MG63 (cell line): ENCODE data around the gene IMPACT. TPM values are rescaled to one million over a fixed set of nuclear protein-coding genes. Genes with fewer than 3 reads are reported as not detected.

Experiments
- DNase-seq: peaks from one replicate; pipeline ENCODE4 v3.0.0-alpha.2; 2020
- H3K27me3 ChIP-seq: fragments of 250-450 bp; sonication (Bioruptor Pico); 2 replicates; pipeline ENCODE4 v1.5.1; 2020; ENCODE audit warnings: mild to moderate bottlenecking, moderate library complexity
- H3K36me3 ChIP-seq: fragments of 250-450 bp; sonication (Bioruptor Pico); 2 replicates; pipeline ENCODE4 v1.5.1; 2020; ENCODE audit warnings: mild to moderate bottlenecking, moderate library complexity
- H3K4me3 ChIP-seq: fragments of 250-450 bp; sonication (Bioruptor Pico); 2 replicates; pipeline ENCODE4 v1.5.1; 2020; ENCODE audit warnings: mild to moderate bottlenecking, moderate library complexity
- H3K9me3 ChIP-seq: fragments of 250-450 bp; sonication (Bioruptor Pico); 2 replicates; pipeline ENCODE4 v1.5.1; 2020; ENCODE audit warnings: mild to moderate bottlenecking, moderate library complexity
- total RNA-seq: library from RNA; depleted of rRNA; stranded (reverse); fragments of >200 nt; shearing (Covaris generic); gene quantifications from 2 replicates; pipeline ENCODE4 v1.2.3, GENCODE V29; 2014; ENCODE audit warnings: low replicate concordance; rRNA removed

The IMPACT gene, protein sequence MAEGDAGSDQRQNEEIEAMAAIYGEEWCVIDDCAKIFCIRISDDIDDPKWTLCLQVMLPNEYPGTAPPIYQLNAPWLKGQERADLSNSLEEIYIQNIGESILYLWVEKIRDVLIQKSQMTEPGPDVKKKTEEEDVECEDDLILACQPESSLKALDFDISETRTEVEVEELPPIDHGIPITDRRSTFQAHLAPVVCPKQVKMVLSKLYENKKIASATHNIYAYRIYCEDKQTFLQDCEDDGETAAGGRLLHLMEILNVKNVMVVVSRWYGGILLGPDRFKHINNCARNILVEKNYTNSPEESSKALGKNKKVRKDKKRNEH
- 21.8 and 26.1 TPM in 2 replicates for total RNA-seq

DNA sequence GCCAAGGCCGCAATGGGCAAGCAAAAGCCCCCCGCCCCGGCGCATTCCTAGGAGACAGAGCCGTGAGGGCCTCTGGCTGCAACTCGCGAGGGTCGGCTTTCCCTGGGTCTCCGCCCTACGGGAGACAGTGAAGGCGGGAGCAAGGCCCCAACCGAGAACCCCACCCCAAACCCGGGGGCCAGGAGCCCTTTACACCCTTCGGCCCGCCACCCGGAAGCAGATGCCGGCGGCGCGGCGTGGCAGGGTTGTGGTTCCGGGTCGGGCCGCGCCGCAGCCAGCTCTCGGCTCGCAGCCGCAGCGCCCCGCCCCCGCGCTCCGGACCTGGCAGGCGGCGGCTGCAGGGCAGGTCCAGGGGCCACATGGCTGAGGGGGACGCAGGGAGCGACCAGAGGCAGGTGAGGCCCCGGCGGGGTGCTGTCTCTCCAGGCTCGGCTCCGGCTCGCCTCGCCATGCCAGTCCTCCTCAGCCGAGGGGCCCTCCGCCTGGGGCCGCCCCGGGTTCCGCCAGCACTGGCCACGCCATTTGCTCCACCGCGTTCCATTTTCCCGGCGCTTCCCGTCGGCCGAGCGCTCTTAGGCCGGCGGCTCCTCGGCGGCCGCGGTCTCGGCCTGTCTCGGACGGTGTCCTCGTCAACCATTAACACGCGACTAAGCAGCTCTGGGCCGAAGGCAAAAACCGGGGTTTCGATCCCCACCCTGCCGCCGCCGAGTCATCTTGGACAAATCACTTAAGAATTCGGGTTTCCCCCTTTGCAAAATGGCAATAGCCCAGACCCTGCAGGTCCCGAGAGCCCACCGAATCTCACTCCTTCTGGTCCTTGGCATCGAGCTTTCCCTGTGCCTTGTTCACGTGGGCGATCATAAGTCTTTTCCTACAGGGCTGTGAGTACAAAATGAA, at the start of gene IMPACT:
Gene IMPACT (plus strand): TSS at position 273 of the 897 bp plus-strand sequence. CDS start 87 bp downstream, at position 360.
- DNase-seq, result peak; percentile 91
- Histone ChIP-seq H3K4me3 (peak within 1 kb of the TSS; percentile 92), H3K9me3 (no peaks in the 10 kb centered on the region), H3K27me3 (no peaks in the 10 kb centered on the region), H3K36me3 (peaks cover 13% of the 10 kb centered on the region)

DNA sequence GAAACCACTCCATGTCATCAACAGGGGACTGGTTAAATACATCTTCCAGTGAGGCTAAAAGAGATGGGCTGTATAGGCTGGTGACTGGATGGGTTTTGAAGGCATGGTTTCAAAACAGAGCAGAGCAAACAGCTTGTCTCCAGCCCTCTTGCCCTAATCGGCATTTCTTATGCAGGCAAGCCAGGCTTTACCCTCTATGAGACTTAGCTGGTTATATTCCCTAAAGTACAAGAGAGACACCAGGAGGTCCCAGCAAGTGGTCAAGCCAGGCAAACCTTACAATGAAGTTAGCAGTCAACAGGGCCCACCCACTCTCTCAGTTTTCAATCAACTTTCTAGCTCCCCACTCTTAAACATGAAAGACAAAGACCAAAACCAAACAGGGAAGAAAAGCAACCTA, 47.9 kb upstream of the IMPACT start:
- Histone ChIP-seq H3K9me3 (no peaks in the 10 kb centered on the region), H3K36me3 (no peaks in the 10 kb centered on the region), H3K4me3 (no peak overlapping the region), H3K27me3 (no peaks in the 10 kb centered on the region)
- no peak for DNase-seq

DNA sequence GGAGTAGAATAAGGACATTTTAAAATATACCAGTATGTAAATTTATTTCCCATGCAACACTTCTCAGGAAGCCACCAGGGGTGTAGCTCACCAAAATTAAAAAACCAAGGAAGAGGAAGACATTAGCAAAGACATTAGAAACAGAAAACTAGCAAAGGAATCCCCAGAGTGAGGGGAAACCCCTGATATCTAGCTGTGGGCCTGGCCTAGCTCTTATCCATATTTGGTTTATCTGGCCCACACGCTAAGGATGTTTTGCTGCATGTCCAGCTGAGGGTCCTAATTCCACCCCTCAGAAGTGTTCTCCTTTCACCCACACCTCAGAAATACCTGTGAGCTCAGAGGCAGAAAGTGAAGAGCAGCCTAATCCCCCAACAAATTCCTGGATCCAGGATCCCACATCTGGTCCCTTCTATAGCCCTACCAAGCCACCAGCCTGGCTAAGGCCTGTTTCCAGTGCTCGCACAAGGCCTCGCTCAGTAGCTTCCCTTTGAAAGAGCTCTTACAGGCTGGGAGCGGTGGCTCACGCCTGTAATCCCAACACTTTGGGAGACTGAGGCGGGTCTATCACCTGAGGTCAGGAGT, 46.2 kb upstream of the IMPACT start:
- H3K4me3 ChIP-seq, result no peak overlapping the region
- no peaks in the 10 kb centered on the region for H3K36me3 ChIP-seq
- H3K9me3 ChIP-seq, result no peaks in the 10 kb centered on the region
- H3K27me3 ChIP-seq, result no peaks in the 10 kb centered on the region
- no peak for DNase-seq

DNA sequence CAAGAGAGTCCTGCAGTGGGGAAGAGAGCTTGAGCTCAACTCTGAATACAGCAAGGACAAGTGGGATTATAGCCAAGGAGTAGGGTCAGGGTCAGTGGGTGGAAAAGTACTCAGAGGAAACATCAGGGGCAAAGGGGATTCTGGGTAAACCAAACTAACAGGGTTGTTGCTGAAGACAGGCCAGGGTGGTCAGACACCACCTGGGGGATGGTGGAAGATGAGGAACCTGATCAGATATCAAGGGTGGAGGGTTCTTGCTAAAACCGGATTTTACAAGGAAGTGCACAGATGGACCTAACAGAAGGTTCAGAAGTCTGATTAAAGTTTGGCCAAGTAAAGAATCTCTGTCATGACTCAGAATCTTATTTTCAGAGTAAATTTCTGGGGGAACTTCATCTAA, 45.3 kb upstream of the IMPACT start:
- DNase-seq, result no peak
- Histone ChIP-seq H3K27me3 (no peaks in the 10 kb centered on the region), H3K9me3 (no peaks in the 10 kb centered on the region), H3K36me3 (no peaks in the 10 kb centered on the region), H3K4me3 (no peak overlapping the region)

DNA sequence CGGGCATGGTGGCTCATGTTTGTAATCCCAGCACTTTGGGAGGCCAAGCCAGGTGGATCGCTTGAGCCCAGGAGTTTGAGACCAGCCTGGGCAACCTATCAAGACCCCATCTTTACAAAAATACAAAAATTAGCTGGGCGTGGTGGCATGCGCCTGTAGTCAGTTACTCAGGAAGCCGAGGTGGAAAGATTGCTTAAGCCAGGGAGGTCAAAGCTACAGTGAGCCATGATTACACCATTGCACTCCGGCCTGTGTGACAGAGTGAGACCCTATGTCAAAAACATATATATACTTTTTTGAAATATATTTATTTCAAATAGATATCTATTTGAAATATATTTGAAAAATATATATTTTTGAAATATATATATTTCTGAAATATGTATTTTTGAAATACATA, 39.8 kb upstream of the IMPACT start:
- H3K27me3 ChIP-seq, result no peaks in the 10 kb centered on the region
- H3K36me3 ChIP-seq, result no peaks in the 10 kb centered on the region
- no peak for DNase-seq
- no peak overlapping the region for H3K4me3 ChIP-seq
- no peaks in the 10 kb centered on the region for H3K9me3 ChIP-seq

DNA sequence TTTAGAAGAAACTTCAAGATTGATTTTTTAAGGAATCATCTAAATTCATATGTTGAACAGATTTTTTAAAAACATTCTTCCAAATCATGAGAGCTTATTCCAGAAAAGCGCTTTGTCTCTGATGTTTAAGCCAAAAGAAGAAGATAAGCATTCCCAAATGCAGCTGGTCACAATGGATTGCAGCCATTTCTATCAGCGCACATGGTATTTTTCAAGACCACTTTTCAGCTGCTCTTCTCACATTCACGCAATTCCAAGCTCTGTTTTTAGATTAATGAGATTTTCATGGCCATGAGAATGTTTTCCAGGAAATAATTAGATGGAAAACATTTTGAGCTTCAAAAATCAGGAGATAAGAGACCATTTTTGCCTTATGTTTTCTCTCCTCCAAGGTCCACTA, 37.5 kb upstream of the IMPACT start:
- Histone ChIP-seq H3K27me3 (no peaks in the 10 kb centered on the region), H3K4me3 (no peak overlapping the region), H3K36me3 (no peaks in the 10 kb centered on the region), H3K9me3 (no peaks in the 10 kb centered on the region)
- DNase-seq, result no peak

DNA sequence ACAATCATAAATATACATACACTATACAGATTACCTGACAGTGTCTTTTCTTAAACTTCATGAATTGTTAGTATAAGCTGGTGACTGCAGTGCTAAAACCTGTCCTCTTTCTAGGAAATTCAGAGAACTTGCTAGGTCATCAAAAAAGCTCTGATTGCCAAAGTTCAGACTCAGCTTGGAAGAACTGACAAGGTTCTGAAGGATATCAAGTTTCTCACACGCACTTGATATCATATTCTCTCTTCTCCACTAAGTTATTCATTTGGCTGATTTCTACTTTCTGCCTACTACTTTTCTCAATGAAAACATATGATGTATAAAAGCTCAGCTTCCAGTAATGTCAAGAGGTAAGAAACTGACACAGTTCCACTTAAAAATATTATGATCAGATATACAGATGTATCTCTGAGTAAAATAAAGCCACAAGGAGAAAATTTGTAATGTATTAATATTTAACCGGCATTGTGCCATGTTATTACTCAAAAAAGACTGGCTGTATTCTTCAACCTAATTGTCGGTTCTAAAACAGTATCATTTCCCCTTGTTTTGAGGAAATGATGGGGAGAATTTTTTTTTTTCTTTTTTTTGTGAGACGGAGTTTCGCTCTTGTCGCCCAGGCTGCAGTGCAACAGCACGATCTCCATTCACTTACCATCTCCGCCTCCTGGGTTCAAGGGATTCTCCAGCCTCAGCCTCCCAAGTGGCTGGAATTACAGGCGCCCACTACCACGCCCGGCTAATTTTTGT, 31.2 kb upstream of the IMPACT start:
- Histone ChIP-seq H3K27me3 (no peaks in the 10 kb centered on the region), H3K36me3 (no peaks in the 10 kb centered on the region), H3K9me3 (no peaks in the 10 kb centered on the region), H3K4me3 (no peak overlapping the region)
- DNase-seq, result no peak

DNA sequence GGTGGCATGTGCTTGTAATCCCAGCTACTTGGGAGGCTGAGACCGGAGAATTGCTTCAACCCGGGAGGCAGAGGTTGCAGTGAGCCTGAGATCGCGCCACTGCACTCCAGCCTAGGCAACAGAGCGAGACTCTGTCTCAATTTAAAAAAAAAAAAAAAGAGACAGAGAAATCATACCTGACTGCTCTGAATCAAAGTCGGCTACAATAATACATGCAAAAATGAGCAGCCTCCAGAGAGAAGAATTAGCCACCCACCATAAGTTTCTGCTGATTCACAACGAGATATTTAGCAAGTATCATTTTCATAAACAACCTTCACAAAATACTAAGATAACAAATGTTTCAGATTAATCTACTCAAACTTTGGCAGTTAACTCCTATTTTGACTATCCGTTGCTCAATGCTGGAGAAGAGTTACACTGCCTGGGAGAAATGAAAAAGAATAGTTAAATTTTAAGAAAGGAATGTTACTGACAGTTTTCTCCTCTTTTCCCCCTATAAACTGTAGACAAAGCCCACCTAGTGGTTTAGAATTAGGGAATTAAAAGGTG, 30.3 kb upstream of the IMPACT start:
- no peak for DNase-seq
- no peaks in the 10 kb centered on the region for H3K36me3 ChIP-seq
- H3K4me3 ChIP-seq, result peak overlapping the region; percentile 73

DNA sequence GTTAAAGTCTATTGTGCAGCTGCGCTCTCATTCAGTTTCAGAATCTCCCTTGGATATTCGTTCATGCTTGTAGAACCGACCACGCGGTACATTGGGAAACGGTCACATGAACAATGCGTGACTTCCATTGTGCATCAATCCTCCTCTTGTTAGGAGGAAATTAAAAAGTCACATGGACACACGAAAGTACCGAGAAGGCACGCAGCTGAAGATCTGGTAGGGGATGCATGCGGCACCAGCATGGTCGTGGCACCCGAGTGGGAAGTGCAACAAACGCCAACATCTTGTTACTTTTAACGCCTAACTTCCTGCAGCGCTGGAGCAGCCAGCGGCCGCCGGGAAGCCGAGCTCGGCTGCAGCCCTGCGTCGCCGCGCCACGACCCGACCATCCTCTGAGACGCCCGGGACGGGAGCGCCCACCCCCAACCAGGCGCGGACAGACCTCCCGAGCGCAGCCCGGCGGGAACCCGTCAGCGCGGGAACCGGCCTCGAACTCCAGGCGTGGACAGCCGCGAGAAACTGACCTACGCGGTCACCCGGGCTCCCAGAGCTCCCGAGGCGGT, 29.3 kb upstream of the IMPACT start:
- Histone ChIP-seq H3K9me3 (no peaks in the 10 kb centered on the region), H3K27me3 (no peaks in the 10 kb centered on the region), H3K36me3 (no peaks in the 10 kb centered on the region), H3K4me3 (peak overlapping the region; percentile 73)
- peak; percentile 47 for DNase-seq

More for the DNA sequence above, 30.3 kb upstream of the IMPACT start:
- Histone ChIP-seq H3K27me3 (no peaks in the 10 kb centered on the region), H3K9me3 (no peaks in the 10 kb centered on the region)

DNA sequence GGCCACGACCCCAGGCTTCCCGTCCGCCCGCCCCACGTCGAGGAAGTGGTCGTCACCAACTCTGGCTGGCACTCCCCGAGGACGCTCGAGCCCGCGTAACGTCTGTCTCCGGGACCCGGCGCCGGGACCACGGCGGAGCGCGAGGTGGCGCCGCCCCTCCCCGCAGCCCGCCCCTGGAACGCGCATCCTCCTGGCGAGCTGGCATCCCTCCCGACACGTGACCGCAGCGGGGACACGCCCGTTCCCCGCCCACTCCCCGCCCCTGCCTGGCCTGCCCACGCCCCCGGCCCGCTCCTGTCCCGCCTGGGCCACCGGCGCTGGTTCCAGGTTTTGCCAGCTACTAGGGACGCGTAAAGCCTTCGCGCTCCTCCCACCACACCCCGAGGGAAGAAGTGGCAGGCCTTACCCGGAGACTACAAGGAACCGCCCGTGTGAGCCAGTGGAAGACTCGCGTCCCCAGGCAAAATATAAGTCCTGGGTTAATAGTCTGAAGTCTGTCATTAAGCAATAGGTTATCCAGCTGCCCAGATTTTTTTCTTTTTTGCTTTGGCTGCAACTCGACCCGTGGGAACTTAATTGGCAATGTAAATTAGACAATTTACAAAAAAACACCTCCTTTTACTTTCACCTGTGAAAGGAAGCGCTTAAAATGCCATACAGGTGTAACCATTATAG, 28.6 kb upstream of the IMPACT start, which contains the start of gene OSBPL1A:
Gene OSBPL1A (minus strand): TSS at position 131 of the 675 bp plus-strand sequence. CDS start 20,291 bp downstream, outside the sequence.
- Histone ChIP-seq H3K36me3 (no peaks in the 10 kb centered on the region), H3K9me3 (no peaks in the 10 kb centered on the region), H3K27me3 (no peaks in the 10 kb centered on the region), H3K4me3 (peak within 1 kb of the TSS; percentile 73)
- peak; percentile 92 for DNase-seq

DNA sequence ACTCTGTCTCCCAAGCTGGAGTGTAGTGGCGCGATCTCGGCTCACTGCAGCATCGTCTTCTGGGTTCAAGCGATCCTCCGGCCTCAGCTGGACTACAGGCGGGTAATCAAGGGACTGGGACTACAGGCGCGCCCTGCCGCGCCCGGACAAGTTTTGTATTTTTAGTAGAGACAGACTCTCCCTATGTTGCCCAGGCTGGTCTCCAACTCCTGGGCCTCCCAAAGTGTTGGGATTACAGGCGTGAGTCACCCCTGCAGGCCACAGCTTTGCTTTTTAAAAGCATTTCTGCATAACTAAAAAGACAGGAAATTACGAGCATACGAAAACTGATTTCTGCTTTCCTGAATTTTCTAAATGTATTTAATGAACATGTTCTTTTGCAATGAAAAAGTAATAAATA, 27.9 kb upstream of the IMPACT start:
- DNase-seq, result peak; percentile 88

DNA sequence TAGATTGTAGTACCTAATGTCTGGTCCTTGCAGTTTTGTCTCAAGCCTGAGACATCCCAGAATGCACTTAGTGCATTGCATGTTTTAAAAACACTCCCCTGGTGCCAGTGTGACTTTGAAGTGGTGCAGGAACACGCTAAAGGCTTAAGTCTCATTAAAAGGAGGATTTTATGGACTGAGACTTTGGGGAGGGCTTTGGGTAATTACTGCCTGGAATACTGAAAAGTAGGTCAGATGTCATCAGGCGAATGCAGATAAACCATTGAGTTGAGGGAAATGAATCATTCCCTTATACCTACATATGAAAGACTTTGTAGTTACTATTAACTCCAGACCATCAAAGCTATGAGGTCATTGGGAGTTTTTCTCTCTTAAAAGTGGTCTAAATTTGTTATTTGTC, 25.9 kb upstream of the IMPACT start:
- no peak for DNase-seq
- Histone ChIP-seq H3K9me3 (no peaks in the 10 kb centered on the region), H3K27me3 (no peaks in the 10 kb centered on the region), H3K36me3 (no peaks in the 10 kb centered on the region), H3K4me3 (no peak overlapping the region)

More for the DNA sequence above, 27.9 kb upstream of the IMPACT start:
- Histone ChIP-seq H3K4me3 (peak overlapping the region; percentile 73), H3K9me3 (no peaks in the 10 kb centered on the region), H3K36me3 (no peaks in the 10 kb centered on the region), H3K27me3 (no peaks in the 10 kb centered on the region)

DNA sequence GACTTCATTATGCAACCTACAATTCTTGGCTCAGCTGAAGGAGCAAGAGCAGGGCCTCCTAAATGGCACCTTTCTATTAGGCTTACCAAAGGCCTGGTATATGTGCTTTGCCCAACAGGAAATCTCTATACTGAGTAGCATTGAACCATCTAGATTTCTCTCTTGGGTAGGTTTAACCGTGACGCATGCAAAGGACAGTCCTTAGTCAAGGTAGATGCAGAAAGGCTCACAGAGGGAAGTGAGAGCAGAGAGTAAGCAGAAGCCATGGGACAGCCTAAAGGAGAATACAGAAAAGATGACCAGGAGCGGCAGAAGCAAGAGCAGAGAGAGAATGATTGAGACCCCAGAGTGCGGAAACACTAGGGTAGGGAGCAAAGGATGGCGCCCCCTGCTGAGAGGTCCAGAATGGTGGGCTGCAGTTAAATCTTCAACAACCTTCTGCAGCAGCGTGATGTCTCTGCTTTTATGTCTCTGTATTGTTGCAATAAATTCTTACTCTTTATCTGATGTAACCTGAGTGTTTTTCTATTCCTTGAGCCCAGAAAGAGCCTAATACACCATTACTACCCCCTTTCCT, 24.2 kb upstream of the IMPACT start:
- no peaks in the 10 kb centered on the region; the same call in 1 of the 2 replicates for H3K27me3 ChIP-seq
- H3K9me3 ChIP-seq, result no peaks in the 10 kb centered on the region
- H3K4me3 ChIP-seq, result no peak overlapping the region
- H3K36me3 ChIP-seq, result no peaks in the 10 kb centered on the region
- no peak for DNase-seq

DNA sequence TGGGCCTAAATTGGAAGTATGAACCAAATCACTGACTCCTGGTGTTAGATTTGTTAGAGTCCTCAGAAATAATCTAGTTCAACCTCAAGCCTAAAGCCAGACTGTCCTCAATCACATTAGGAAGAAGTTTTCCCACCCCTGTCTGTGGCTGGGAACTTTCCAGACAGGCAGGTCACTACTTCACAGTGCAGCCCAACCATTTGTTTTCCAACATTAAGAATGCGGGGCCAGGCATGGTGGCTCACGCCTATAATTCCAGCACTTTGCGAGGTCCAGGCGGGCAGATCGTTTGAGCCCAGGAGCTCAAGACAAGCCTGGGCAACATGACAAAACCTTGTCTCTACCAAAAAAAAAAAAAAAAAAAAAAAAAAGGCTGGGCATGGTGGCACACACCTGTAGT, 23.4 kb upstream of the IMPACT start:
- H3K9me3 ChIP-seq, result no peaks in the 10 kb centered on the region
- H3K27me3 ChIP-seq, result no peaks in the 10 kb centered on the region; the same call in 1 of the 2 replicates
- no peaks in the 10 kb centered on the region for H3K36me3 ChIP-seq
- H3K4me3 ChIP-seq, result no peak overlapping the region
- DNase-seq, result no peak

DNA sequence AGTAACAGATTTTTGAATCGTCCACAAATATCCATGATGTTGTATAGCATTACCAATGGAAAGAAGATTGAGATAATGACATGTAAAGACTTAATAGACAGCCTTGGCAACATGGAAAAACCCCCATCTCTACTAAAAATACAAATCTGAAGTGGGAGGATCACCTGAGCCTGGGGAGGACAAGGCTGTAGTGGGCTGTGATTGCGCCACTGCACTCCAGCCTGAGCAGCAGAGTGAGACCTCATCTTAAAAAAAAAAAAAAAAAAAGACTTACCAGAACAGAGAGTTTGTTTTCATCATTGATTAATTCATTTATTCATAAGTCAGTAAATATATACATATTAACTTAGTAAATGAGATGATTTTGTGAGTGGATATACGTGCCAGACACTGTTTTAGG, 21.9 kb upstream of the IMPACT start:
- H3K9me3 ChIP-seq, result no peaks in the 10 kb centered on the region
- no peaks in the 10 kb centered on the region for H3K36me3 ChIP-seq
- no peak for DNase-seq

More for the DNA sequence above, 21.9 kb upstream of the IMPACT start:
- H3K27me3 ChIP-seq, result no peaks in the 10 kb centered on the region; the same call in 1 of the 2 replicates
- H3K4me3 ChIP-seq, result no peak overlapping the region
